H1 (cell line): ENCODE results near the gene ZNF726. TPM values are rescaled to one million over a fixed set of nuclear protein-coding genes. Genes with fewer than 3 reads are reported as not detected.

Experiments used
- CTCF ChIA-PET: fragments of 300-600 bp; sonication (Branson Sonifier 250); formaldehyde crosslinking; loops from one replicate; lab custom pipeline; 2021; ENCODE audit not compliant: partially characterized antibody; lab: Charles Lee
- POLR2A ChIA-PET: fragments of 300-600 bp; sonication (Branson Sonifier 250); formaldehyde crosslinking; loops from one replicate; lab custom pipeline; 2021; ENCODE audit warnings: inconsistent platforms; ENCODE audit not compliant: partially characterized antibody; lab: Charles Lee
- DNase-seq, 2 experiments: peaks; one replicate each; pipeline versions ENCODE4 v3.0.0 to v3.0.0-alpha.2; 2010 to 2022; ENCODE audit warnings: low spot score in 2 of 2, low read depth in 1 of 2, mixed read lengths in 1 of 2
- FAIRE-seq: peaks from 2 replicates; lab custom pipeline; 2011; peaks lifted over from hg19 to GRCh38; lab: Jason Lieb, UNC
- H2AFZ ChIP-seq: 2 replicates; pipeline ENCODE4 v1.8.1; 2012; ENCODE audit warnings: low read length, inconsistent platforms
- H2AK5ac ChIP-seq: 2 replicates; pipeline ENCODE4 v1.6.1; 2013; ENCODE audit warnings: low read depth, low read length
- H2BK120ac ChIP-seq: replicated peaks from 2 replicates; pipeline ENCODE3; 2013; ENCODE audit warnings: low read depth, low read length, inconsistent platforms
- H2BK12ac ChIP-seq: 2 replicates; pipeline ENCODE4 v1.6.1; 2013; ENCODE audit warnings: low read depth, low read length
- H2BK15ac ChIP-seq: 2 replicates; pipeline ENCODE4 v1.6.1; 2013; ENCODE audit warnings: low read length
- H2BK20ac ChIP-seq: 2 replicates; pipeline ENCODE4 v1.6.1; 2013; ENCODE audit warnings: low read length
- H2BK5ac ChIP-seq: 2 replicates; pipeline ENCODE4 v1.6.1; 2013; ENCODE audit warnings: low read depth, low read length
- H3K14ac ChIP-seq: 2 replicates; pipeline ENCODE4 v1.6.1; 2013; ENCODE audit warnings: inconsistent platforms; ENCODE audit not compliant: insufficient read length
- H3K18ac ChIP-seq: 2 replicates; pipeline ENCODE4 v1.6.1; 2013; ENCODE audit warnings: low read length; ENCODE audit errors: extremely low read depth
- H3K23ac ChIP-seq: 2 replicates; pipeline ENCODE4 v1.6.1; 2013; ENCODE audit warnings: inconsistent platforms; ENCODE audit not compliant: insufficient read length
- H3K23me2 ChIP-seq: 2 replicates; pipeline ENCODE4 v1.6.1; 2013; ENCODE audit warnings: low read depth, low read length
- H3K27ac ChIP-seq: 2 replicates; pipeline ENCODE4 v1.6.1; 2011; ENCODE audit warnings: low read depth, low read length, inconsistent platforms
- H3K27me3 ChIP-seq, 4 experiments: replicated peaks in 1 of 4; 1 replicate in 1 of 4; 2 replicates in 3 of 4; pipeline versions ENCODE4 v1.6.1 to v1.8.1; 2011 to 2013; ENCODE audit warnings: low read length in 3 of 4, mild to moderate bottlenecking in 3 of 4, inconsistent platforms in 2 of 4, mixed read lengths in 2 of 4, moderate library complexity in 1 of 4; ENCODE audit not compliant: control insufficient read depth in 3 of 4, insufficient read depth in 3 of 4; ENCODE audit errors: extremely low read depth in 1 of 4
- H3K36me3 ChIP-seq, 4 experiments: 2 replicates each; pipeline versions ENCODE4 v1.6.1 to v1.8.1; 2011 to 2013; ENCODE audit warnings: mild to moderate bottlenecking in 4 of 4, low read length in 3 of 4, moderate library complexity in 2 of 4, control low read depth in 1 of 4, inconsistent platforms in 1 of 4; ENCODE audit not compliant: insufficient read depth in 4 of 4, control insufficient read depth in 2 of 4
- H3K4ac ChIP-seq: replicated peaks from 2 replicates; pipeline ENCODE3; 2013; ENCODE audit warnings: low read length, low read depth, mixed read lengths, inconsistent platforms; ENCODE audit not compliant: insufficient read length
- H3K4me1 ChIP-seq, 4 experiments: replicated peaks in 1 of 4; 1 replicate in 1 of 4; 2 replicates in 3 of 4; pipeline versions ENCODE4 v1.6.1 to v1.8.1; 2011 to 2013; ENCODE audit warnings: low read length in 3 of 4, inconsistent platforms in 2 of 4, mixed read lengths in 1 of 4; ENCODE audit not compliant: insufficient read depth in 4 of 4, control insufficient read depth in 3 of 4
- H3K4me2 ChIP-seq, 2 experiments: 2 replicates each; pipeline versions ENCODE4 v1.6.1 to v1.8.1; 2011 to 2013; ENCODE audit warnings: low read depth in 2 of 2, low read length in 2 of 2, control low read depth in 1 of 2, inconsistent platforms in 1 of 2, mild to moderate bottlenecking in 1 of 2; ENCODE audit not compliant: insufficient read depth in 1 of 2
- H3K4me3 ChIP-seq, 4 experiments: fragments of 200-600, 300-600 bp in 1 of 4; sonication (generic), shearing (Covaris generic), sonication (Bioruptor Twin) in 1 of 4; 2 replicates each; pipeline versions ENCODE4 v1.5.1 to v1.8.1; 2011 to 2016; ENCODE audit warnings: low read length in 4 of 4, low read depth in 3 of 4, control low read depth in 2 of 4, inconsistent platforms in 2 of 4, mild to moderate bottlenecking in 2 of 4, mixed read lengths in 1 of 4, moderate library complexity in 1 of 4; ENCODE audit not compliant: insufficient read depth in 2 of 4; ENCODE audit errors: extremely low read depth in 1 of 4
- H3K56ac ChIP-seq: replicated peaks from 2 replicates; pipeline ENCODE3; 2013; ENCODE audit warnings: low read depth, mild to moderate bottlenecking, mixed read lengths, low read length, inconsistent platforms; ENCODE audit not compliant: insufficient read length
- H3K79me1 ChIP-seq: 2 replicates; pipeline ENCODE4 v1.6.1; 2013; ENCODE audit warnings: low read depth, low read length, control low read depth
- H3K79me2 ChIP-seq, 2 experiments: 2 replicates each; pipeline versions ENCODE4 v1.6.1 to v1.8.1; 2012 to 2013; ENCODE audit warnings: low read length in 2 of 2, mild to moderate bottlenecking in 2 of 2, inconsistent platforms in 1 of 2; ENCODE audit not compliant: insufficient read depth in 2 of 2, control insufficient read depth in 1 of 2
- H3K9ac ChIP-seq, 4 experiments: replicated peaks in 1 of 4; 1 replicate in 1 of 4; 2 replicates in 3 of 4; pipeline versions ENCODE4 v1.6.1 to v1.8.1; 2011 to 2013; ENCODE audit warnings: low read depth in 3 of 4, low read length in 3 of 4, control low read depth in 2 of 4, mild to moderate bottlenecking in 2 of 4, moderate library complexity in 2 of 4, inconsistent platforms in 1 of 4; ENCODE audit errors: extremely low read depth in 1 of 4
- H3K9me3 ChIP-seq, 2 experiments: 2 replicates each; pipeline versions ENCODE4 v1.6.1 to v1.8.1; 2012 to 2013; ENCODE audit warnings: mild to moderate bottlenecking in 2 of 2, moderate library complexity in 2 of 2, control low read depth in 1 of 2, inconsistent platforms in 1 of 2, low read depth in 1 of 2, low read length in 1 of 2, mixed read lengths in 1 of 2; ENCODE audit not compliant: insufficient read depth in 2 of 2
- H4K20me1 ChIP-seq, 2 experiments: replicated peaks in 1 of 2; 2 replicates each; pipeline versions ENCODE3 to v1.8.1; 2011 to 2013; ENCODE audit warnings: inconsistent platforms in 2 of 2, low read length in 2 of 2, mild to moderate bottlenecking in 1 of 2; ENCODE audit not compliant: insufficient read depth in 2 of 2, control insufficient read depth in 1 of 2
- H4K5ac ChIP-seq: 2 replicates; pipeline ENCODE4 v1.6.1; 2013; ENCODE audit warnings: low read length, low read depth, mixed read lengths, inconsistent platforms; ENCODE audit not compliant: insufficient read length
- H4K8ac ChIP-seq: 2 replicates; pipeline ENCODE4 v1.8.0; 2013; ENCODE audit warnings: mild to moderate bottlenecking, moderate library complexity, low read length, inconsistent platforms; ENCODE audit not compliant: insufficient read depth; ENCODE audit errors: extremely low read depth
- H4K91ac ChIP-seq: replicated peaks from 2 replicates; pipeline ENCODE3; 2013; ENCODE audit warnings: low read length, mixed read lengths, inconsistent platforms; ENCODE audit not compliant: insufficient read length
- BACH1 ChIP-seq: IDR thresholded peaks from 2 replicates; pipeline ENCODE4 v1.6.1; 2012; ENCODE audit warnings: low read length, improper control_type of control experiment
- CHD1 ChIP-seq: IDR thresholded peaks from 2 replicates; pipeline ENCODE4 v1.6.1; 2012; ENCODE audit warnings: low read depth, low read length, improper control_type of control experiment
- CREB1 ChIP-seq: IDR thresholded peaks from 2 replicates; pipeline ENCODE4 v1.6.1; 2012; ENCODE audit warnings: inconsistent platforms
- JUN ChIP-seq: IDR thresholded peaks from 2 replicates; pipeline ENCODE4 v1.6.1; 2011; ENCODE audit warnings: low read depth, mild to moderate bottlenecking, improper control_type of control experiment, low read length
- KDM4A ChIP-seq: IDR thresholded peaks from one replicate; pipeline ENCODE4 v1.7.1; 2012; ENCODE audit warnings: low read depth, mild to moderate bottlenecking, moderate library complexity, low read length, inconsistent platforms; ENCODE audit not compliant: severe bottlenecking
- SIX5 ChIP-seq: IDR thresholded peaks from 2 replicates; pipeline ENCODE4 v1.6.1; 2011; ENCODE audit warnings: mild to moderate bottlenecking, low read depth, low read length
- SRF ChIP-seq: IDR thresholded peaks from 2 replicates; pipeline ENCODE4 v1.6.1; 2011; ENCODE audit warnings: mild to moderate bottlenecking, low read depth, low read length, moderate library complexity
- WGBS, 2 experiments: shearing (Covaris generic) in 1 of 2; methylation state at CpG; one replicate each; pipeline versions ENCODE4 v1.1.6 to v1.1.7; 2013 to 2015; ENCODE audit warnings: low lambda C conversion rate in 2 of 2, mixed read lengths in 2 of 2, inconsistent platforms in 1 of 2, low coverage in 1 of 2, missing lambda C conversion rate in 1 of 2; ENCODE audit not compliant: insufficient replicate concordance in 2 of 2, insufficient coverage in 1 of 2, insufficient read length in 1 of 2; ENCODE audit errors: extremely low coverage in 1 of 2, missing lambda C conversion rate in 1 of 2; 5-methylcytosine and 5-hydroxymethylcytosine counted together
- polyA plus RNA-seq, 7 experiments: library from polyadenylated mRNA; depleted of rRNA in 3 of 7; stranded (reverse) in 5 of 7; unstranded in 2 of 7; fragments of >200 nt in 5 of 7; fragments of 200-250 nt in 2 of 7; gene quantifications; 1 replicate in 5 of 7; 2 replicates in 1 of 7; 4 replicates in 1 of 7; pipeline versions ENCODE4 v1.2.1 to v1.2.3, GENCODE V29; 2011 to 2013; ENCODE audit warnings: missing spikeins in 2 of 7, mixed read lengths in 2 of 7
- total RNA-seq: library from RNA; stranded (reverse); fragmentation: NEBNext Ultra II Directional; extraction: Animal tissue kit (Norgen Biotek cat#: 25700); gene quantifications from 2 replicates; pipeline ENCODE4 v1.2.1, GENCODE V29; 2021
- TF ChIP-seq, protein P1 (sequence below): IDR thresholded peaks from 2 replicates; pipeline ENCODE4 v1.6.1; 2012; ENCODE audit warnings: low read length, inconsistent platforms
- TF ChIP-seq, protein P2 (sequence below), 3 experiments: IDR thresholded peaks; 1 replicate in 2 of 3; 2 replicates in 1 of 3; pipeline versions ENCODE4 v1.5.1 to v1.6.1; 2011; ENCODE audit warnings: low read length in 3 of 3, mild to moderate bottlenecking in 3 of 3, inconsistent platforms in 2 of 3, low read depth in 1 of 3, moderate library complexity in 1 of 3; ENCODE audit not compliant: insufficient read depth in 1 of 3; ENCODE audit errors: control extremely low read depth in 1 of 3
- TF ChIP-seq, protein P3 (sequence below): IDR thresholded peaks from 2 replicates; pipeline ENCODE4 v1.6.1; 2011; ENCODE audit warnings: low read depth, mild to moderate bottlenecking, low read length; ENCODE audit not compliant: insufficient read depth

ZNF726 gene
- total and polyA plus RNA-seq, 2 of the 8 experiments (the other 6 are each of a cell fraction or from before 2014, with no cell fraction given), result not detected

DNA sequence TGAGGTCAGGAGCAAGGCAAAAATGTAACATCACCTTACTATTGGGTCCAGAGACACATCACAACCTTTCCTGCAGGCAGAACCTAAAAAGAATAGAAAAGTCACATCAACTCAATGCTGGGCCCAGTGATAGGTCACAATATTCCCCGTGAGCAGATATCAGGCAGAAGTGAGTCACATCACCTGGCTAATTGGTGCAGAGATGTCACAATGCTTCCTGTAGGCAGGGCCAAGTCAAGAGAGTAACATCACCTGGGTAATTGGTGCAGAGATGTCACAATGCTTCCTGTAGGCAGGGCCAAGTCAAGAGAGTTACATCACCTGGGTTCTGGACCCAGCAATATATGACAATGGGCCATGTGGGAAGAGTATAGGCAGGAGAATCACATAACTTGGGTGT is 63.4 kb downstream of the ZNF726 start:
- Histone ChIP-seq H3K18ac (no peak overlapping the region), H3K23me2 (no peaks in the 10 kb centered on the region; the same call in 1 of the 2 replicates), H3K4me3 (no peak overlapping the region), H3K79me2 (no peaks in the 10 kb centered on the region), H3K36me3 (no peaks in the 10 kb centered on the region), H3K23ac (no peak overlapping the region), H3K4ac (no peak overlapping the region), H3K27ac (no peak overlapping the region), H2AK5ac (no peak overlapping the region), H2BK12ac (no peak overlapping the region), H3K27me3 (no peaks in the 10 kb centered on the region), H4K8ac (no peak overlapping the region), H4K20me1 (no peaks in the 10 kb centered on the region), H3K79me1 (no peaks in the 10 kb centered on the region), H3K9me3 (peaks cover 66 to 79% of the 10 kb centered on the region in 2 experiments), H3K56ac (no peak overlapping the region), H3K9ac (no peak overlapping the region), H4K91ac (no peak overlapping the region), H2AFZ (no peak overlapping the region), H4K5ac (no peak overlapping the region), H3K4me1 (no peaks in the 10 kb centered on the region), H2BK5ac (no peak overlapping the region), H3K14ac (no peak overlapping the region), H2BK120ac (no peak overlapping the region), H3K4me2 (no peak overlapping the region), H2BK15ac (no peak overlapping the region), H2BK20ac (no peak overlapping the region)
- FAIRE-seq, result no peak
- ChIA-PET POLR2A (no interaction called here), CTCF (no interaction called here)
- 100% methylated on average over 1 of the region's 1 CpG; no CpG with 5 or more reads in 1 of the 2 experiments for WGBS, 2 experiments
- no peak for DNase-seq
- no peak for TF ChIP-seq KDM4A
- TF ChIP-seq CREB1, result no peak
- no peak for TF ChIP-seq BACH1
- TF ChIP-seq, protein P1, sequence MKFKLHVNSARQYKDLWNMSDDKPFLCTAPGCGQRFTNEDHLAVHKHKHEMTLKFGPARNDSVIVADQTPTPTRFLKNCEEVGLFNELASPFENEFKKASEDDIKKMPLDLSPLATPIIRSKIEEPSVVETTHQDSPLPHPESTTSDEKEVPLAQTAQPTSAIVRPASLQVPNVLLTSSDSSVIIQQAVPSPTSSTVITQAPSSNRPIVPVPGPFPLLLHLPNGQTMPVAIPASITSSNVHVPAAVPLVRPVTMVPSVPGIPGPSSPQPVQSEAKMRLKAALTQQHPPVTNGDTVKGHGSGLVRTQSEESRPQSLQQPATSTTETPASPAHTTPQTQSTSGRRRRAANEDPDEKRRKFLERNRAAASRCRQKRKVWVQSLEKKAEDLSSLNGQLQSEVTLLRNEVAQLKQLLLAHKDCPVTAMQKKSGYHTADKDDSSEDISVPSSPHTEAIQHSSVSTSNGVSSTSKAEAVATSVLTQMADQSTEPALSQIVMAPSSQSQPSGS, result no peak
- TF ChIP-seq SRF, result no peak
- TF ChIP-seq CHD1, result no peak
- TF ChIP-seq SIX5, result no peak
- TF ChIP-seq, protein P2, sequence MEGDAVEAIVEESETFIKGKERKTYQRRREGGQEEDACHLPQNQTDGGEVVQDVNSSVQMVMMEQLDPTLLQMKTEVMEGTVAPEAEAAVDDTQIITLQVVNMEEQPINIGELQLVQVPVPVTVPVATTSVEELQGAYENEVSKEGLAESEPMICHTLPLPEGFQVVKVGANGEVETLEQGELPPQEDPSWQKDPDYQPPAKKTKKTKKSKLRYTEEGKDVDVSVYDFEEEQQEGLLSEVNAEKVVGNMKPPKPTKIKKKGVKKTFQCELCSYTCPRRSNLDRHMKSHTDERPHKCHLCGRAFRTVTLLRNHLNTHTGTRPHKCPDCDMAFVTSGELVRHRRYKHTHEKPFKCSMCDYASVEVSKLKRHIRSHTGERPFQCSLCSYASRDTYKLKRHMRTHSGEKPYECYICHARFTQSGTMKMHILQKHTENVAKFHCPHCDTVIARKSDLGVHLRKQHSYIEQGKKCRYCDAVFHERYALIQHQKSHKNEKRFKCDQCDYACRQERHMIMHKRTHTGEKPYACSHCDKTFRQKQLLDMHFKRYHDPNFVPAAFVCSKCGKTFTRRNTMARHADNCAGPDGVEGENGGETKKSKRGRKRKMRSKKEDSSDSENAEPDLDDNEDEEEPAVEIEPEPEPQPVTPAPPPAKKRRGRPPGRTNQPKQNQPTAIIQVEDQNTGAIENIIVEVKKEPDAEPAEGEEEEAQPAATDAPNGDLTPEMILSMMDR (IDR thresholded peaks at IDR 0.05; ENCODE audit: control extremely low read depth in 1 of 3, insufficient read depth in 1 of 3, low read depth in 1 of 3, low read length in 3 of 3), result no peak
- no peak for TF ChIP-seq JUN
- TF ChIP-seq, protein P3, sequence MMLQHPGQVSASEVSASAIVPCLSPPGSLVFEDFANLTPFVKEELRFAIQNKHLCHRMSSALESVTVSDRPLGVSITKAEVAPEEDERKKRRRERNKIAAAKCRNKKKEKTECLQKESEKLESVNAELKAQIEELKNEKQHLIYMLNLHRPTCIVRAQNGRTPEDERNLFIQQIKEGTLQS, result no peak
